Measurements from ENCODE around the gene OR51G1.
"Not testable (repeated sequence)": the region's sequence is repeated elsewhere in the genome, so short reads cannot be mapped to it uniquely, and the experiment has no call there.

The OR51G1 gene, protein sequence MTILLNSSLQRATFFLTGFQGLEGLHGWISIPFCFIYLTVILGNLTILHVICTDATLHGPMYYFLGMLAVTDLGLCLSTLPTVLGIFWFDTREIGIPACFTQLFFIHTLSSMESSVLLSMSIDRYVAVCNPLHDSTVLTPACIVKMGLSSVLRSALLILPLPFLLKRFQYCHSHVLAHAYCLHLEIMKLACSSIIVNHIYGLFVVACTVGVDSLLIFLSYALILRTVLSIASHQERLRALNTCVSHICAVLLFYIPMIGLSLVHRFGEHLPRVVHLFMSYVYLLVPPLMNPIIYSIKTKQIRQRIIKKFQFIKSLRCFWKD

DNA sequence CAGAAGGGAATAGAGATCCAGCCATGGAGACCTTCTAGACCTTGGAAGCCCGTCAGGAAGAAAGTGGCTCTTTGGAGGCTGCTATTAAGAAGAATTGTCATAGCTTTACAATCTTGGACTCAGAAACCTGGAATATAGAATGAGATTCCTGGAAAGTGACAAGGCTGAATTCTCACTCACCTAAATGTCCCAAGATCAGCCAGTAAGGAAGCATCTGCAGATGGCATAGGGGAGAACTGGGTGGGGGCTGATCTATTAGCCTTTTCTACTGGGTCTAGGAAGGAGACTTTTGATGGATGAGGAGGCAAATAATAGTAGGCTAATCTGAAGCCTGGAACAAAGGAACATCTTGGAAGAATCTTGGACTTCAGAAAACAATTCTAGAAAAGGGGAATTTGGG is at the start of gene OR51G1:
TSS of gene OR51G1 (minus strand) at position 101 of the 400 bp plus-strand sequence. CDS start at position 101, 0 bp downstream.
- Histone ChIP-seq H3K4me3 (no peak within 1 kb of the TSS), H3K9me3 (no peaks in the 10 kb centered on the region), H3K27me3 (ENCODE audit: low read depth) (no peaks in the 10 kb centered on the region), H3K4me1 (no peaks in the 10 kb centered on the region), H3K36me3 (replicated peaks) (no peaks in the 10 kb centered on the region)
- in situ Hi-C loops (cut with MboI; ENCODE audit: low sequenced_read_pairs) = no loop called here
- no peak for DNase-seq (ENCODE audit: low spot score in 2 of 2)

DNA sequence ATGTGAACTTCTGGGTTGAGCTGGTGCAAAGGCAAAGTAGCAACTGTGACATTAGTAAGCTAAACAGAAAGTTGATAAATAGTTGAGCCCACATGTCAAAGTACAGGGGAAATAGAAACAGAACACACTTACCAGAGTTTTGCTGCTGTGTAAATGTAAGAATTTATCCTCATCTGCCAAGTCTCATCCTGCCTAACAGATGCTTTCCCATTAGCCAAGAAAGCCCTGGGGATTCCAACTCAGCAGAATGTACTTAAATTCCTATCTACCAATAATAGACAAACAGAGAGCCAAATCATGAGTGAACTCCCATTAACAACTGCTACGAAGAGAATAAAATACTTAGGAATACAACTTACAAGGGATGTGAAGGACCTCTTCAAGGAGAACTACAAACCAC is 38.7 kb upstream of the OR51G1 start:
- H3K36me3 ChIP-seq (replicated peaks) = no peaks in the 10 kb centered on the region
- no peaks in the 10 kb centered on the region for H3K4me1 ChIP-seq
- in situ Hi-C loops (cut with MboI; ENCODE audit: low sequenced_read_pairs) = no loop called here
- no peak for DNase-seq (ENCODE audit: low spot score in 2 of 2)
- no peaks in the 10 kb centered on the region for H3K27me3 ChIP-seq (ENCODE audit: low read depth)
- H3K9me3 ChIP-seq = no peaks in the 10 kb centered on the region
- H3K4me3 ChIP-seq = no peak overlapping the region

- H3K27me3 ChIP-seq (ENCODE audit: low read depth) = no peaks in the 10 kb centered on the region
- H3K4me3 ChIP-seq = no peak overlapping the region
- H3K36me3 ChIP-seq (replicated peaks) = no peaks in the 10 kb centered on the region
- in situ Hi-C loops (cut with MboI; ENCODE audit: low sequenced_read_pairs) = no loop called here
- no peak for DNase-seq (ENCODE audit: low spot score in 2 of 2)
- H3K4me1 ChIP-seq = no peaks in the 10 kb centered on the region
- no peaks in the 10 kb centered on the region for H3K9me3 ChIP-seq
Observed at GRCh38 chr11:4960877-4961276, 36.7 kb upstream of the OR51G1 start.

DNA sequence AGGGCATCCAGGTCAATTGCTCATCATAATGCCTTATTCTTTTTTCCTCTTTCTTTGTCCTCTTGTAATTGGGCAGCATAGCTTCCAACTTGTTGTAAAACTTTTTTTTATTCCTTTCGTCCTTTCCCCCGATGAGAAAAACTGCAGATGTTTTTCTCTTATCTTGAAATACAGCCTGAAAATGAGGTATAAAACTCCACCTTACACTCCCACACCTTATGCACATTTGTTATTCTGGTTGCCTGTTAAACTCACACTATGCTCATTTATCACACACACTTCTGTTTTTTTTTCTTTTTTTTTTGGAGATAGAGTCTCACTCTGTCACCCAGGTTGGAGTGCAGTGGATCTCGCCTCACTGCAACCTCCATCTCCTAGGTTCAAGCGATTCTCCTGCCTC is 33.3 kb upstream of the OR51G1 start:
- no peak for DNase-seq (ENCODE audit: low spot score in 2 of 2)
- Histone ChIP-seq H3K4me1 (no peaks in the 10 kb centered on the region), H3K27me3 (ENCODE audit: low read depth) (no peaks in the 10 kb centered on the region), H3K36me3 (replicated peaks) (no peaks in the 10 kb centered on the region), H3K4me3 (no peak overlapping the region), H3K9me3 (no peaks in the 10 kb centered on the region)
- in situ Hi-C loops (cut with MboI; ENCODE audit: low sequenced_read_pairs) = no loop called here

DNA sequence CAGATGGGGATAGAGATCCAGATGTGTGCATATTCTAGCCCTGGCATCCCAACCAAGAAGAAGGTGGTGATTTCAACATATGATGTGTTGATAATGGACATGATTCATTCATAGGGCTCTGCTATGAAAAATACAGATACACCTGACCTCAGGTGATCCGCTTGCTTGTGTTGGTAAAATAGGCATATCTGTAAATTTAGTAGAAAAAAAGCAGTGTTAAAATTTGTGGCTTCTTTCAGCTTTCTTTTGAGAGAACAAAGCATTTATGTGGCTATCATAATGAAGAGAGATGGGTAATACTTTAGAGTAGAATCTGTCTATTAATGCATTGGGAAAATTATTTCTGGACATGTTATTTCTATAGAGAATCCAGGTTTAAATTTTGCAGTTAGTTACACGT is 31.5 kb upstream of the OR51G1 start, which contains the start of gene OR51A2:
TSS of gene OR51A2 (minus strand) at position 101 of the 400 bp plus-strand sequence. CDS start at position 101, 0 bp downstream.
- DNase-seq (ENCODE audit: low spot score in 2 of 2); in situ Hi-C loops (cut with MboI; ENCODE audit: low sequenced_read_pairs); H3K9me3 ChIP-seq; H3K4me3 ChIP-seq; H3K4me1 ChIP-seq; H3K27me3 ChIP-seq (ENCODE audit: low read depth); H3K36me3 ChIP-seq (replicated peaks): not testable (repeated sequence)

- no peaks in the 10 kb centered on the region for H3K36me3 ChIP-seq (replicated peaks)
- H3K9me3 ChIP-seq = no peaks in the 10 kb centered on the region
- in situ Hi-C loops (cut with MboI; ENCODE audit: low sequenced_read_pairs) = no loop called here
- no peak for DNase-seq (ENCODE audit: low spot score in 2 of 2)
- H3K27me3 ChIP-seq (ENCODE audit: low read depth) = no peaks in the 10 kb centered on the region
- no peak within 1 kb of the TSS for H3K4me3 ChIP-seq
- no peaks in the 10 kb centered on the region for H3K4me1 ChIP-seq
Observed at GRCh38 chr11:4947505-4947904, 23.4 kb upstream of the OR51G1 start, which contains the start of gene OR51A4. TSS of gene OR51A4 (minus strand) at chr11:4947605. CDS start at chr11:4947100, 505 bp downstream.

GRCh38 chr11:4936745-4937144 is 12.6 kb upstream of the OR51G1 start:
- no peak for DNase-seq (ENCODE audit: low spot score in 2 of 2)
- in situ Hi-C loops (cut with MboI; ENCODE audit: low sequenced_read_pairs) = no loop called here
- Histone ChIP-seq H3K9me3 (no peaks in the 10 kb centered on the region), H3K36me3 (replicated peaks) (no peaks in the 10 kb centered on the region), H3K27me3 (ENCODE audit: low read depth) (no peaks in the 10 kb centered on the region), H3K4me3 (no peak overlapping the region), H3K4me1 (no peaks in the 10 kb centered on the region)

GRCh38 chr11:4932751-4933150 is 8.6 kb upstream of the OR51G1 start:
- in situ Hi-C loops (cut with MboI; ENCODE audit: low sequenced_read_pairs) = no loop called here

DNA sequence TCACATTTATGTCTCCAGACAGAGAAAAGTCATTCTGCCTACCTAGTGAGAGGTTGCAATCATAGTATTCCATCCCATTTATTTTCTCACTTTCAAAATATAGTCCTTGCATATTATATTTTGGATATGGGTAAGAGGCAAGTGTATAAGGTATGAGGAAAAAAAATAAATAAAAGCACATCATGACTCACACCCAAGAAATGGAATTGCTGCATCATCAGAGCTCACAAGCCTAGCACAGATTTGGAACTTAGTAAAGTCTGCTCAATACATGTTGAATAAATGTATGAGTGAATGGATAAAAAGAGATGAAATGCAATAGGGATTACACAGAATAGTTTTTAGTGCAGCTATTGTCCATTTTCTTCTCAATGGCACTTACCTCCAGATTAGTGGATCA is 2.5 kb upstream of the OR51G1 start:
- no peak for DNase-seq (ENCODE audit: low spot score in 2 of 2)
- H3K36me3 ChIP-seq (replicated peaks) = no peaks in the 10 kb centered on the region
- H3K4me1 ChIP-seq = no peaks in the 10 kb centered on the region
- no peak overlapping the region for H3K4me3 ChIP-seq
- H3K9me3 ChIP-seq = no peaks in the 10 kb centered on the region
- H3K27me3 ChIP-seq (ENCODE audit: low read depth) = no peaks in the 10 kb centered on the region
- in situ Hi-C loops (cut with MboI; ENCODE audit: low sequenced_read_pairs) = no loop called here

More at GRCh38 chr11:4932751-4933150, 8.6 kb upstream of the OR51G1 start:
- no peaks in the 10 kb centered on the region for H3K27me3 ChIP-seq (ENCODE audit: low read depth)
- no peaks in the 10 kb centered on the region for H3K36me3 ChIP-seq (replicated peaks)
- H3K4me1 ChIP-seq = no peaks in the 10 kb centered on the region
- no peaks in the 10 kb centered on the region for H3K9me3 ChIP-seq
- DNase-seq (ENCODE audit: low spot score in 2 of 2) = no peak
- H3K4me3 ChIP-seq = no peak overlapping the region

DNA sequence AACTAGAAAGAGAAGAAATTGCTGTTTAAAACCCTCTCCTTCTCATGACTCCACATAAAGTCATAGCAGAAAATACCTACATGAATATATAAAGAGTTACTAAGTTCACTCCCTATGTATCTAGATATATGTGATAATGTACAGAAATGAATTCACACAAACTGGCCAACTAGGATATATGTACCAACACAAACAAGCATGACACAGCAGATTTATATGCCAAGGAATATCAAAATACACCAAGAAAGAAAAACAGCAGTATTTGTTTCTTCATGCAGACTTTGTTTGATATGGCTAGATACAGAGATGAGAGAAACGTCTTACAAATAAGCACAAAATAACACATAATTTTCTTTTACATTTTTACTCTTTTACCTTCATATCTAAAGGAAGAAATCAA is 1.8 kb downstream of the OR51G1 start:
- in situ Hi-C loops (cut with MboI; ENCODE audit: low sequenced_read_pairs) = no loop called here
- Histone ChIP-seq H3K9me3 (no peaks in the 10 kb centered on the region), H3K4me1 (no peaks in the 10 kb centered on the region), H3K4me3 (no peak overlapping the region), H3K27me3 (ENCODE audit: low read depth) (no peaks in the 10 kb centered on the region), H3K36me3 (replicated peaks) (no peaks in the 10 kb centered on the region)
- no peak for DNase-seq (ENCODE audit: low spot score in 2 of 2)

- H3K4me3 ChIP-seq = no peak overlapping the region
- no peaks in the 10 kb centered on the region for H3K27me3 ChIP-seq (ENCODE audit: low read depth)
- H3K4me1 ChIP-seq = no peaks in the 10 kb centered on the region
- no peak for DNase-seq (ENCODE audit: low spot score in 2 of 2)
- H3K9me3 ChIP-seq = no peaks in the 10 kb centered on the region
- H3K36me3 ChIP-seq (replicated peaks) = no peaks in the 10 kb centered on the region
- in situ Hi-C loops (cut with MboI; ENCODE audit: low sequenced_read_pairs) = no loop called here
Observed at GRCh38 chr11:4921796-4922195, 2.3 kb downstream of the OR51G1 start.

DNA sequence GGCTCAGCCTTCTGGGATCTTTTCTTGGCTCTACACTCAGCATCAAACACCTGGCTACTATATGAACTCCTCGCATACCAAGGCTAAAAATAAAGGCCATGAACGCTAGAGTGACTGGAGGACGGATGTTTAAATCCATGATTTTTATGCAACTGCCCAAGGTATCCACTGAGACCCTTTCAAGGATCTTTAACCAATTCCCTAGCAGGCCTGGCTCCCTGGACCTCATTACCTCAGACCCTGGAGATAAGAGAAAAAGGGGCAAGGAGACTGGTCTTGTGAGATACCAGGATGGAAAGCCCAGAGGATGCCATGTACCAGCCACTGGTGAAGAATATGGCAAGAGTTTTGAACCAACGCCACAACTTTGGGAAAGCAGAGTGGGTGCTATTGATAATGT is 4.9 kb downstream of the OR51G1 start, which contains the start of gene OR51G2:
TSS of gene OR51G2 (minus strand) at position 101 of the 400 bp plus-strand sequence. CDS start 3,687 bp downstream, outside the sequence.
- Histone ChIP-seq H3K36me3 (replicated peaks) (no peaks in the 10 kb centered on the region), H3K4me3 (no peak within 1 kb of the TSS), H3K4me1 (no peaks in the 10 kb centered on the region), H3K9me3 (no peaks in the 10 kb centered on the region), H3K27me3 (ENCODE audit: low read depth) (no peaks in the 10 kb centered on the region)
- in situ Hi-C loops (cut with MboI; ENCODE audit: low sequenced_read_pairs) = no loop called here
- DNase-seq (ENCODE audit: low spot score in 2 of 2) = no peak

GRCh38 chr11:4916581-4916980 is 7.6 kb downstream of the OR51G1 start:
- Histone ChIP-seq H3K4me3 (no peak overlapping the region), H3K36me3 (replicated peaks) (no peaks in the 10 kb centered on the region), H3K9me3 (no peaks in the 10 kb centered on the region), H3K4me1 (no peaks in the 10 kb centered on the region), H3K27me3 (ENCODE audit: low read depth) (no peaks in the 10 kb centered on the region)
- in situ Hi-C loops (cut with MboI; ENCODE audit: low sequenced_read_pairs) = no loop called here
- DNase-seq (ENCODE audit: low spot score in 2 of 2) = no peak

DNA sequence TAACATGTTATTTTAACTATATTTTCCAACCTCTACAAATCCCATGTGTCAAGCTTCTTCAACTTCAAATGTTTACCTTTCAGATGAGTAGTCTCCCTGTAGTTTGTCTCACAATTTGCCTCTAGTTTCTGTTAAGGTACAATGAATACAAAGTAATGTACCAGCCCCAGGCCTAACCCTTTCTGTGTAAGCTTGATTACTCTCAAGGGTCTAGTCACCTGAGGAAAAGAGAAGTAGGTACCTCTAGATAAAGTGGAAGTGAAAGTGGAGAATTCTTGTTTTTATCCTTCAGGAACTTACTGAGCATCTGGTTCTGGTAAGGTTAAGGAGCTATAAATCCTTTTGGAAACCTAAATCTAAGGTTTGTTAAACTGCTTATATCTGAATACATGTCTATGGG is 20.7 kb downstream of the OR51G1 start, which contains the start of gene OR51A7:
TSS of gene OR51A7 (plus strand) at position 300 of the 400 bp plus-strand sequence. CDS start 3,587 bp downstream, outside the sequence.
- no peak within 1 kb of the TSS for H3K4me3 ChIP-seq
- no peak for DNase-seq (ENCODE audit: low spot score in 2 of 2)
- H3K36me3 ChIP-seq (replicated peaks) = no peaks in the 10 kb centered on the region
- H3K4me1 ChIP-seq = no peaks in the 10 kb centered on the region
- no peaks in the 10 kb centered on the region for H3K9me3 ChIP-seq
- in situ Hi-C loops (cut with MboI; ENCODE audit: low sequenced_read_pairs) = no loop called here
- no peaks in the 10 kb centered on the region for H3K27me3 ChIP-seq (ENCODE audit: low read depth)
